ENCODE measurements around the gene DGKB.
A peak's percentile ranks its signal among the peaks of the same experiment; 100 is the strongest.

DNA sequence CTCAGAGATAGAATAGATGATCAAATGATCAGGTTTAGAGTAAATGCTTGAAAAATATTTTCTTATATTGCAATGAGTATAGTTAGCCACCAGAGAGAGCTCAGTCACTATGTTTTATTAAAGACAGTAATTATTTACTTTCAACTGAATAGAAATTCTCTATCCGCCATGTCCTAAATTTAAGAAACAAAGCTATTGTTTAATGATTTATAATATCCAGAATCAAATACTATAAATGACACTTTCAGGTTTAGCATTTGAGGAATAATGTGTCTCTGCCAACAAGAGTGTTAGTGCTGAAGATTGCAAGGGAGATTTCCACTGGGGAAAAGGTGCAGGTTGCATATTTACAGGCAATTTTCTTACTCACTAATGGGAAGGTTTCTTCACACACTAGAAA, 184.7 kb downstream of the DGKB start:
- TF ChIP-seq, protein P1, sequence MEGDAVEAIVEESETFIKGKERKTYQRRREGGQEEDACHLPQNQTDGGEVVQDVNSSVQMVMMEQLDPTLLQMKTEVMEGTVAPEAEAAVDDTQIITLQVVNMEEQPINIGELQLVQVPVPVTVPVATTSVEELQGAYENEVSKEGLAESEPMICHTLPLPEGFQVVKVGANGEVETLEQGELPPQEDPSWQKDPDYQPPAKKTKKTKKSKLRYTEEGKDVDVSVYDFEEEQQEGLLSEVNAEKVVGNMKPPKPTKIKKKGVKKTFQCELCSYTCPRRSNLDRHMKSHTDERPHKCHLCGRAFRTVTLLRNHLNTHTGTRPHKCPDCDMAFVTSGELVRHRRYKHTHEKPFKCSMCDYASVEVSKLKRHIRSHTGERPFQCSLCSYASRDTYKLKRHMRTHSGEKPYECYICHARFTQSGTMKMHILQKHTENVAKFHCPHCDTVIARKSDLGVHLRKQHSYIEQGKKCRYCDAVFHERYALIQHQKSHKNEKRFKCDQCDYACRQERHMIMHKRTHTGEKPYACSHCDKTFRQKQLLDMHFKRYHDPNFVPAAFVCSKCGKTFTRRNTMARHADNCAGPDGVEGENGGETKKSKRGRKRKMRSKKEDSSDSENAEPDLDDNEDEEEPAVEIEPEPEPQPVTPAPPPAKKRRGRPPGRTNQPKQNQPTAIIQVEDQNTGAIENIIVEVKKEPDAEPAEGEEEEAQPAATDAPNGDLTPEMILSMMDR (conservative IDR thresholded peaks at IDR 0.05 in 1 of 2, IDR thresholded peaks at IDR 0.05 in 1 of 2; ENCODE audit: extremely low read depth in 1 of 2, insufficient read depth in 1 of 2, low read depth in 1 of 2, low read length in 2 of 2): peak; percentile 37 to 60
- no peak for TF ChIP-seq EZH2 (IDR thresholded peaks at IDR 0.05; ENCODE audit: borderline replicate concordance, low read length)

All from mammary epithelial cell (primary cell).